HepG2 (cell line): ENCODE results near the gene VPS54. TPM values are rescaled to one million over a fixed set of nuclear protein-coding genes. Genes with fewer than 3 reads are reported as not detected.

Experiments used
- ATAC-seq: fragments of 200-7000 bp; cut with Tn5 transposase; 3 replicates; pipeline ENCODE4 v1.9.1; 2020; ENCODE audit warnings: mild to moderate bottlenecking, moderate library complexity
- BruUV-seq: library from RNA; stranded (reverse); fragments of 400-500 nt; replicated peaks from 2 replicates; lab custom pipeline; 2021; lab: Mats Ljungman, UMichigan
- CTCF ChIA-PET: fragments of 300-600 bp; formaldehyde crosslinking; extraction: SDS; loops from one replicate; lab custom pipeline; 2021; ENCODE audit warnings: low total read pairs, inconsistent platforms, low intra/inter-chr PET ratio; lab: Yijun Ruan, JAX
- POLR2A ChIA-PET: fragments of 350-600 bp; sonication (Branson Sonifier 250); formaldehyde crosslinking; loops from one replicate; lab custom pipeline; 2020; ENCODE audit warnings: antibody characterized with exemption, inconsistent platforms; lab: Yijun Ruan, JAX
- DNase-seq: peaks from one replicate; pipeline ENCODE4 v3.0.0-alpha.2; 2015; ENCODE audit warnings: low spot score
- FAIRE-seq: peaks from 3 replicates; lab custom pipeline; 2011; peaks lifted over from hg19 to GRCh38; lab: Jason Lieb, UNC
- H2AFZ ChIP-seq: one replicate; pipeline ENCODE4 v1.6.1; 2011; ENCODE audit warnings: low read length, inconsistent platforms
- H3K27ac ChIP-seq: fragments of 300-600 bp; 3 replicates; pipeline ENCODE4 v1.8.0; 2011; ENCODE audit warnings: mixed run types, mild to moderate bottlenecking, mixed read lengths, low read length, inconsistent platforms; ENCODE audit not compliant: insufficient read depth; ENCODE audit errors: extremely low read length
- H3K27me3 ChIP-seq, 2 experiments: fragments of 200-600 bp in 1 of 2; 2 replicates in 1 of 2; 3 replicates in 1 of 2; pipeline versions ENCODE4 v1.6.0 to v1.8.0; 2011; ENCODE audit warnings: low read length in 2 of 2, mild to moderate bottlenecking in 2 of 2, moderate library complexity in 2 of 2, inconsistent platforms in 1 of 2; ENCODE audit not compliant: insufficient read depth in 2 of 2, control insufficient read depth in 1 of 2
- H3K36me3 ChIP-seq, 2 experiments: fragments of 200-600 bp in 1 of 2; replicated peaks in 1 of 2; 2 replicates in 1 of 2; 3 replicates in 1 of 2; pipeline versions ENCODE4 v1.5.1 to v1.8.0; 2011; ENCODE audit warnings: low read length in 2 of 2, inconsistent platforms in 1 of 2; ENCODE audit not compliant: insufficient read depth in 2 of 2, control insufficient read depth in 1 of 2
- H3K4me1 ChIP-seq: 2 replicates; pipeline ENCODE4 v1.5.1; 2012; ENCODE audit warnings: low read length, inconsistent platforms; ENCODE audit not compliant: insufficient read depth
- H3K4me2 ChIP-seq: 2 replicates; pipeline ENCODE4 v1.6.0; 2011; ENCODE audit warnings: low read depth, low read length, inconsistent platforms
- H3K4me3 ChIP-seq, 3 experiments: fragments of 200-600 bp in 1 of 3; sonication (generic), shearing (Covaris generic) in 1 of 3; replicated peaks in 1 of 3; 2 replicates each; pipeline ENCODE4 v1.5.1; 2011 to 2016; ENCODE audit warnings: low read length in 3 of 3, inconsistent platforms in 2 of 3, low read depth in 2 of 3, mild to moderate bottlenecking in 2 of 3, control low read depth in 1 of 3, mixed read lengths in 1 of 3; ENCODE audit not compliant: insufficient read depth in 1 of 3
- H3K79me2 ChIP-seq: one replicate; pipeline ENCODE4 v1.6.1; 2011; ENCODE audit warnings: low read length, inconsistent platforms; ENCODE audit not compliant: insufficient read depth
- H3K9ac ChIP-seq: 2 replicates; pipeline ENCODE4 v1.6.0; 2011; ENCODE audit warnings: mild to moderate bottlenecking, low read depth, low read length, inconsistent platforms; ENCODE audit not compliant: insufficient read depth
- H3K9me3 ChIP-seq: 2 replicates; pipeline ENCODE4 v1.5.1; 2012; ENCODE audit warnings: mild to moderate bottlenecking, low read length
- H4K20me1 ChIP-seq: 2 replicates; pipeline ENCODE4 v1.6.0; 2011; ENCODE audit warnings: inconsistent platforms, mild to moderate bottlenecking, low read length, moderate library complexity; ENCODE audit not compliant: insufficient read depth
- GLI4 ChIP-seq: sonication (generic); formaldehyde crosslinking; IDR thresholded peaks from 2 replicates; pipeline ENCODE4 v1.5.1; 2020; ENCODE audit warnings: missing genetic modification reagents, mild to moderate bottlenecking, moderate library complexity, borderline replicate concordance
- HDAC2 ChIP-seq: sonication (generic); formaldehyde crosslinking; IDR thresholded peaks from 2 replicates; pipeline ENCODE4 v1.4.0; 2020; ENCODE audit warnings: missing genetic modification reagents
- HNF4G ChIP-seq, 2 experiments: sonication (generic) in 1 of 2; formaldehyde crosslinking in 1 of 2; IDR thresholded peaks; 2 replicates each; pipeline versions ENCODE4 v1.4.0 to v1.6.1; 2011 to 2020; ENCODE audit warnings: borderline replicate concordance in 2 of 2, low read depth in 2 of 2, mild to moderate bottlenecking in 2 of 2, low read length in 1 of 2, missing genetic modification reagents in 1 of 2, moderate library complexity in 1 of 2
- U2AF1 ChIP-seq: fragments of 200-400 bp; formaldehyde crosslinking; optimal IDR thresholded peaks from 2 replicates; pipeline ENCODE3; 2017; ENCODE audit warnings: mild to moderate bottlenecking, low read depth, low read length
- ZFP90 ChIP-seq: sonication (generic); formaldehyde crosslinking; IDR thresholded peaks from 2 replicates; pipeline ENCODE4 v1.8.0; 2022; ENCODE audit warnings: missing genetic modification reagents, mild to moderate bottlenecking, inconsistent platforms, borderline replicate concordance
- WGBS: methylation state at CpG from one replicate; pipeline ENCODE4 v1.1.6; 2017; ENCODE audit warnings: low lambda C conversion rate; 5-methylcytosine and 5-hydroxymethylcytosine counted together
- in situ Hi-C: cut with HindIII; loops from 2 replicates; pipeline ENCODE4 v1.10.0; 2017; ENCODE audit warnings: low pct_unique_long_range_greater_than_20kb; ENCODE audit not compliant: extremely low pct_ligation_motif_present
- intact Hi-C: fragments of 100-400 bp; cut with micrococcal nuclease; formaldehyde crosslinking; loops from one replicate; pipeline ENCODE4 v1.10.0; 2022; ENCODE audit not compliant: unreplicated experiment
- polyA plus RNA-seq, 8 experiments: library from polyadenylated mRNA; depleted of rRNA in 3 of 8; stranded (reverse) in 7 of 8; unstranded in 1 of 8; fragments of >200 nt; fragmentation: Illumina TruSeq in 4 of 8; extraction: Trizol in 4 of 8; gene quantifications; 2 replicates each; pipeline versions ENCODE4 v1.2.1 to v1.2.3, GENCODE V29; 2011 to 2016; ENCODE audit warnings: low read depth in 4 of 8, missing spikeins in 1 of 8, mixed read lengths in 1 of 8; ENCODE audit not compliant: insufficient read depth in 1 of 8
- total RNA-seq, 5 experiments: library from RNA; depleted of rRNA; stranded (reverse); fragments of >200 nt; fragmentation: Illumina TruSeq; extraction: Trizol; gene quantifications; 2 replicates each; pipeline ENCODE4 v1.2.3, GENCODE V29; 2016; ENCODE audit warnings: low read depth in 1 of 5
- TF ChIP-seq, protein P1 (sequence below): sonication (generic); formaldehyde crosslinking; IDR thresholded peaks from 2 replicates; pipeline ENCODE4 v1.5.1; 2020; ENCODE audit warnings: mild to moderate bottlenecking, missing genetic modification reagents, moderate library complexity

Gene VPS54
- total and polyA plus RNA-seq, 2 of the 13 experiments (the other 11 are each of a cell fraction or from before 2014, with no cell fraction given) = 64.7 to 77.5 TPM

DNA sequence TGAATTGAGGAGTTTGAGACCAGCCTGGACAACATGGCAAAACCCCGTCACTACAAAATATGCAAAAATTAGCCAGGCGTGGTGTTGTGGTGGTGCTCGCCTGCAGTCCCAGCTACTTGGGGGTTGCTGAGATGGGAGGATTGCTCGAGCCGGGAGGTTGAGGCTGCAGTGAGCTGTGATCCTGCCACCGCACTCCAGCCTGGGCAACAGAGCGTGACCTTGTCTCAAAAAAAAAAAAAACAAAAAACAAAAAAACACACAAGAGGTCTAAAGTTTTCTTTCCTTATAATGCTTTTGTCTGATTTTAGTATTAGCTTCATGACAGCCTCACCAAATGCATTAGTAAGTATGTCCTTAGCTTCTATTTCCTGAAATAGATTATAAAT is 43.1 kb downstream of the VPS54 start:
- no peak overlapping the region for H2AFZ ChIP-seq
- POLR2A ChIA-PET = no interaction called here
- H3K27ac ChIP-seq = no peak overlapping the region
- peaks cover 10% of the 10 kb centered on the region for H3K4me1 ChIP-seq
- H3K36me3 ChIP-seq = peaks cover 21 to 90% of the 10 kb centered on the region in 2 experiments
- CTCF ChIA-PET = no interaction called here
- H3K9me3 ChIP-seq = no peaks in the 10 kb centered on the region
- no peak overlapping the region for H3K4me3 ChIP-seq
- no peaks in the 10 kb centered on the region for H3K27me3 ChIP-seq
- H4K20me1 ChIP-seq = no peaks in the 10 kb centered on the region
- intact Hi-C loops = no loop called here
- DNase-seq = no peak
- in situ Hi-C loops = no loop called here
- WGBS = 97% methylated on average over 7 of the region's 7 CpGs
- no peak overlapping the region for H3K9ac ChIP-seq
- no TSS peak for BruUV-seq
- no peak overlapping the region for H3K4me2 ChIP-seq
- no peak for ATAC-seq
- peaks cover 9% of the 10 kb centered on the region for H3K79me2 ChIP-seq
- TF ChIP-seq ZFP90 (CRISPR knock-in tag) (no peak), HDAC2 (CRISPR knock-in tag) (no peak), U2AF1 (no peak), HNF4G (IDR thresholded peaks at IDR 0.05; ENCODE audit: borderline replicate concordance, low read depth, low read length) (no peak), HNF4G (CRISPR knock-in tag; IDR thresholded peaks at IDR 0.05; ENCODE audit: borderline replicate concordance, low read depth) (no peak), GLI4 (CRISPR knock-in tag) (no peak)
- TF ChIP-seq, protein P1, sequence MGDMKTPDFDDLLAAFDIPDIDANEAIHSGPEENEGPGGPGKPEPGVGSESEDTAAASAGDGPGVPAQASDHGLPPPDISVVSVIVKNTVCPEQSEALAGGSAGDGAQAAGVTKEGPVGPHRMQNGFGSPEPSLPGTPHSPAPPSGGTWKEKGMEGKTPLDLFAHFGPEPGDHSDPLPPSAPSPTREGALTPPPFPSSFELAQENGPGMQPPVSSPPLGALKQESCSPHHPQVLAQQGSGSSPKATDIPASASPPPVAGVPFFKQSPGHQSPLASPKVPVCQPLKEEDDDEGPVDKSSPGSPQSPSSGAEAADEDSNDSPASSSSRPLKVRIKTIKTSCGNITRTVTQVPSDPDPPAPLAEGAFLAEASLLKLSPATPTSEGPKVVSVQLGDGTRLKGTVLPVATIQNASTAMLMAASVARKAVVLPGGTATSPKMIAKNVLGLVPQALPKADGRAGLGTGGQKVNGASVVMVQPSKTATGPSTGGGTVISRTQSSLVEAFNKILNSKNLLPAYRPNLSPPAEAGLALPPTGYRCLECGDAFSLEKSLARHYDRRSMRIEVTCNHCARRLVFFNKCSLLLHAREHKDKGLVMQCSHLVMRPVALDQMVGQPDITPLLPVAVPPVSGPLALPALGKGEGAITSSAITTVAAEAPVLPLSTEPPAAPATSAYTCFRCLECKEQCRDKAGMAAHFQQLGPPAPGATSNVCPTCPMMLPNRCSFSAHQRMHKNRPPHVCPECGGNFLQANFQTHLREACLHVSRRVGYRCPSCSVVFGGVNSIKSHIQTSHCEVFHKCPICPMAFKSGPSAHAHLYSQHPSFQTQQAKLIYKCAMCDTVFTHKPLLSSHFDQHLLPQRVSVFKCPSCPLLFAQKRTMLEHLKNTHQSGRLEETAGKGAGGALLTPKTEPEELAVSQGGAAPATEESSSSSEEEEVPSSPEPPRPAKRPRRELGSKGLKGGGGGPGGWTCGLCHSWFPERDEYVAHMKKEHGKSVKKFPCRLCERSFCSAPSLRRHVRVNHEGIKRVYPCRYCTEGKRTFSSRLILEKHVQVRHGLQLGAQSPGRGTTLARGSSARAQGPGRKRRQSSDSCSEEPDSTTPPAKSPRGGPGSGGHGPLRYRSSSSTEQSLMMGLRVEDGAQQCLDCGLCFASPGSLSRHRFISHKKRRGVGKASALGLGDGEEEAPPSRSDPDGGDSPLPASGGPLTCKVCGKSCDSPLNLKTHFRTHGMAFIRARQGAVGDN (CRISPR knock-in tag) = 0 out of 2 replicates have a peak, but pooled peaks have one; percentile 20
- FAIRE-seq = no peak
